Esophagus squamous epithelium (tissue), 5 donors: Measurements from ENCODE around the gene ATP13A1. TPM values are rescaled to one million over a fixed set of nuclear protein-coding genes. Genes with fewer than 3 reads are reported as not detected.
A peak's percentile ranks its signal among the peaks of the same experiment; 100 is the strongest.
"Not testable (repeated sequence)": the region's sequence is repeated elsewhere in the genome, so short reads cannot be mapped to it uniquely, and the experiment has no call there.

Experiments used
- DNase-seq: peaks from one replicate; lab custom pipeline; 2025; lab: John Stamatoyannopoulos, UW
- H3K27ac ChIP-seq, 4 donors: fragments of 200-600 bp; sonication (generic); one replicate each; pipeline ENCODE4 v1.5.1; 2016 to 2019; ENCODE audit warnings: mild to moderate bottlenecking in 1 of 4
- H3K27me3 ChIP-seq, 4 donors: fragments of 200-600 bp; sonication (generic); 1 replicate in 3 of 4; 2 replicates in 1 of 4; pipeline versions ENCODE4 v1.5.1 to v1.6.0; 2017 to 2021; ENCODE audit warnings: antibody characterized with exemption in 1 of 4
- H3K36me3 ChIP-seq, 3 donors: fragments of 200-600 bp; sonication (generic); one replicate each; pipeline ENCODE4 v1.5.1; 2016 to 2019
- H3K4me1 ChIP-seq, 3 donors: fragments of 200-600 bp; sonication (generic); one replicate each; pipeline ENCODE4 v1.5.1; 2017 to 2019
- H3K4me3 ChIP-seq, 4 donors: fragments of 200-600 bp; sonication (generic); 1 replicate in 3 of 4; 2 replicates in 1 of 4; pipeline ENCODE4 v1.5.1; 2016 to 2019; ENCODE audit warnings: mild to moderate bottlenecking in 2 of 4, moderate library complexity in 1 of 4
- H3K9me3 ChIP-seq, 3 donors: fragments of 200-600 bp; sonication (generic); one replicate each; pipeline ENCODE4 v1.5.1; 2016 to 2019
- CTCF ChIP-seq, 6 experiments: fragments of 450-650 bp in 4 of 6; fragments of 200-600 bp in 2 of 6; sonication (generic) in 2 of 6; IDR thresholded peaks; one replicate each; pipeline ENCODE4 v1.5.1; 2016 to 2019; ENCODE audit warnings: antibody characterized with exemption in 6 of 6, mild to moderate bottlenecking in 4 of 6, moderate library complexity in 4 of 6
- POLR2A ChIP-seq, 4 donors: fragments of 450-650 bp; IDR thresholded peaks; one replicate each; pipeline ENCODE4 v1.6.1; 2017; ENCODE audit warnings: antibody characterized with exemption in 4 of 4, mild to moderate bottlenecking in 4 of 4, moderate library complexity in 3 of 4
- WGBS, 2 donors: methylation state at CpG; one replicate each; pipeline ENCODE4 v1.1.5; 2018; 5-methylcytosine and 5-hydroxymethylcytosine counted together
- intact Hi-C: fragments of 100-400 bp; cut with DNase I; formaldehyde crosslinking; loops from one replicate; pipeline ENCODE4 v1.15.0; 2022
- total RNA-seq, 4 donors: library from RNA; depleted of rRNA; stranded (reverse); fragments of >200 nt; gene quantifications; one replicate each; pipeline ENCODE4 v1.1.0, GENCODE V29; 2016
- donor health status: DM: yes; HTN: yes; CAD: no.

ATP13A1 gene
- total RNA-seq, 4 donors from 2014 or later, result 79.7 to 257 (median 153) TPM

- H3K36me3 ChIP-seq, result peaks cover 2 to 58% (median 5%) of the 10 kb centered on the region in 3 donors
- H3K9me3 ChIP-seq, result peaks cover 0 to 61% (median 2%) of the 10 kb centered on the region in 3 donors
- TF ChIP-seq CTCF (IDR thresholded peaks at IDR 0.05), result no peak
- no peak for TF ChIP-seq POLR2A (IDR thresholded peaks at IDR 0.05)
- 83 to 86% methylated on average over 3 of the region's 3 CpGs for WGBS, 2 donors
- intact Hi-C loops, result no loop called here
- no peak for DNase-seq
- H3K27ac ChIP-seq, result no peak overlapping the region
- no peak overlapping the region for H3K4me3 ChIP-seq
- H3K27me3 ChIP-seq, result no peaks in the 10 kb centered on the region
- peaks cover 0 to 24% (median 7%) of the 10 kb centered on the region in 3 donors for H3K4me1 ChIP-seq
Observed at GRCh38 chr19:19672816-19673215, 9.3 kb upstream of the ATP13A1 start.

- DNase-seq, result no peak
- H3K9me3 ChIP-seq, result peaks cover 0 to 34% (median 0%) of the 10 kb centered on the region in 3 donors
- peaks cover 0 to 25% (median 7%) of the 10 kb centered on the region in 3 donors for H3K4me1 ChIP-seq
- peak overlapping the region in 1 of 4 donors; percentile 93 for H3K27ac ChIP-seq
- TF ChIP-seq POLR2A (IDR thresholded peaks at IDR 0.05) (no peak), CTCF (IDR thresholded peaks at IDR 0.05) (no peak)
- WGBS, 2 donors, result 36 to 79% methylated on average over 3 to 4 of the region's 10 CpGs
- H3K27me3 ChIP-seq, result no peaks in the 10 kb centered on the region
- peak overlapping the region; percentile 72 to 99 (median 90) for H3K4me3 ChIP-seq
- peaks cover 0 to 31% (median 0%) of the 10 kb centered on the region in 3 donors for H3K36me3 ChIP-seq
- intact Hi-C loops, result no loop called here
Observed at GRCh38 chr19:19670070-19670551, 6.6 kb upstream of the ATP13A1 start.

GRCh38 chr19:19668230-19669012, 4.9 kb upstream of the ATP13A1 start, which contains the start of gene ZNF101:
TSS of gene ZNF101 (plus strand) at chr19:19668839. CDS start at chr19:19668964, 125 bp downstream.
- Histone ChIP-seq H3K27me3 (no peaks in the 10 kb centered on the region), H3K4me3 (peak within 1 kb of the TSS; percentile 72 to 99 (median 90)), H3K27ac (peak within 1 kb of the TSS; percentile 85 to 93 (median 90)), H3K4me1 (peaks cover 0 to 31% (median 7%) of the 10 kb centered on the region in 3 donors), H3K9me3 (peaks cover 0 to 18% (median 0%) of the 10 kb centered on the region in 3 donors), H3K36me3 (peaks cover 0 to 14% (median 0%) of the 10 kb centered on the region in 3 donors)
- DNase-seq, result peak; percentile 83
- WGBS, 2 donors, result 18 to 21% methylated on average over 8 to 10 of the region's 36 CpGs
- TF ChIP-seq POLR2A (IDR thresholded peaks at IDR 0.05), result peak in 1 of 4 donors; percentile 45
- TF ChIP-seq CTCF (IDR thresholded peaks at IDR 0.05), result no peak
- intact Hi-C loops, result no loop called here

GRCh38 chr19:19665420-19665948, 2.0 kb upstream of the ATP13A1 start:
- H3K4me1 ChIP-seq, result peaks cover 15 to 55% (median 31%) of the 10 kb centered on the region in 3 donors
- intact Hi-C loops, DNase-seq: not testable (repeated sequence)

GRCh38 chr19:19662871-19663255, 613 bp downstream of the ATP13A1 start:
- H3K9me3 ChIP-seq, result no peaks in the 10 kb centered on the region
- intact Hi-C loops, result no loop called here
- no peak for DNase-seq
- TF ChIP-seq CTCF (IDR thresholded peaks at IDR 0.05) (no peak), POLR2A (IDR thresholded peaks at IDR 0.05) (no peak)
- H3K27ac ChIP-seq, result peak overlapping the region; percentile 87 to 98 (median 96)
- WGBS, 2 donors, result 3 to 7% methylated on average over 12 to 13 of the region's 17 CpGs
- H3K27me3 ChIP-seq, result no peaks in the 10 kb centered on the region
- H3K4me3 ChIP-seq, result peak overlapping the region; percentile 78 to 100 (median 100)
- peaks cover 15 to 54% (median 31%) of the 10 kb centered on the region in 3 donors for H3K4me1 ChIP-seq
- peaks cover 7 to 32% (median 17%) of the 10 kb centered on the region in 3 donors for H3K36me3 ChIP-seq

More at GRCh38 chr19:19665420-19665948, 2.0 kb upstream of the ATP13A1 start:
- WGBS, 2 donors, result 93 to 94% methylated on average over 19 to 21 of the region's 22 CpGs
- not testable (repeated sequence) for H3K36me3 ChIP-seq, H3K27ac ChIP-seq, H3K9me3 ChIP-seq, H3K4me3 ChIP-seq, H3K27me3 ChIP-seq
